GM23248 (cell line): Measurements from ENCODE around the gene IFNGR1.

ENCODE experiments used
- EZH2 ChIP-seq: fragments of 200-600 bp; sonication (generic); IDR thresholded peaks from 2 replicates; pipeline ENCODE4 v1.6.1; 2018; ENCODE audit warnings: antibody characterized with exemption, mild to moderate bottlenecking; ENCODE audit not compliant: insufficient read depth, poor library complexity, severe bottlenecking
- EZH2phosphoT487 ChIP-seq: fragments of 200-600 bp; sonication (generic); IDR thresholded peaks from 2 replicates; pipeline ENCODE4 v1.6.1; 2018; ENCODE audit warnings: antibody characterized with exemption, moderate library complexity, mild to moderate bottlenecking, low read depth; ENCODE audit not compliant: insufficient read depth

DNA sequence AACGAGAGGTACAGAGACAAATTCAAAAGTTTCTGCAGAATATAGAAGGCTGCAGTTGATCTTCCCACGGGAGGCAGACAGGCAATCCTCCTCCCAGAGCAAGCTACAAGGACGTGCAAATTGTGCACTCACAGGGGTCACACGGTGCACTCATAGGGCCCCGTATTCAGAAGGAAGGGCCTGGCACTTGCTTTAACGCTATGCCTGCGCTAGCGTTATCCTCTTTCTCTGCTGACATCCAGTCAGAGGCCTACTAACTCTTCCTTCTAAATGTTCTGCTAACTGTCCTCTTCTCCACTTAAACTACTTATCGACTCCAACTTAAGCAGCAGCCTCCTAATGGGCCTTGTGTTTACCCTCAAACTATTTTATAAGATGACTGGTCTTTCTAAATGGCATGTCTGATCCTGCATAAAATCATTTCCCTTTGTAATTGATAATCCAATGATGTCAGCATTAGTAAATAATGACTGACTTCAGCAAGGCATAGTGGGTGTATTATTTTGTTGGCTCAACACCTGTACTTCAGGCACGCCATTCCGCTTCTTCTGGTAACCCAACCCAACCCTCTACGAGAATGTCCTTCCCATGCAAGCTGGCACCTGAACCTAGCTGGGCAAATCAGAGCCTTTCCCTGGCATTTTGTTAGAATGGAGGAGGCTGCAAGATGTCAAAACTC is 2.2 kb downstream of the IFNGR1 start:
- TF ChIP-seq EZH2: no peak
- no peak for TF ChIP-seq EZH2phosphoT487
